GM23338 (cell line): ENCODE data around the gene VPS54. TPM values are rescaled to one million over a fixed set of nuclear protein-coding genes. Genes with fewer than 3 reads are reported as not detected.

Experiments used
- ATAC-seq: fragments of 200-7000 bp; cut with Tn5 transposase; 3 replicates; pipeline ENCODE4 v1.9.1; 2020
- DNase-seq: peaks from one replicate; pipeline ENCODE4 v3.0.0-alpha.2; 2015; ENCODE audit warnings: low spot score
- H2AFZ ChIP-seq: fragments of 200-600 bp; sonication (generic); 2 replicates; pipeline ENCODE4 v1.8.0; 2016; ENCODE audit warnings: antibody characterized with exemption, mild to moderate bottlenecking, moderate library complexity
- H3F3A ChIP-seq: fragments of 200-600 bp; sonication (generic); replicated peaks from 2 replicates; pipeline ENCODE4 v1.8.0; 2017; ENCODE audit warnings: antibody characterized with exemption, mixed run types, low read depth
- H3K27ac ChIP-seq: fragments of 200-600 bp; sonication (generic); 2 replicates; pipeline ENCODE4 v1.6.1; 2016; ENCODE audit warnings: low read depth
- H3K27me3 ChIP-seq: fragments of 200-600 bp; sonication (generic); 2 replicates; pipeline ENCODE4 v1.8.0; 2016; ENCODE audit warnings: mild to moderate bottlenecking, mixed run types, moderate library complexity; ENCODE audit not compliant: insufficient read depth
- H3K36me3 ChIP-seq: fragments of 200-600 bp; sonication (generic); 2 replicates; pipeline ENCODE4 v1.8.0; 2016; ENCODE audit warnings: mild to moderate bottlenecking; ENCODE audit not compliant: insufficient read depth
- H3K4me1 ChIP-seq: fragments of 200-600 bp; sonication (generic); 2 replicates; pipeline ENCODE4 v1.8.0; 2016; ENCODE audit warnings: mild to moderate bottlenecking, moderate library complexity; ENCODE audit not compliant: insufficient read depth
- H3K4me2 ChIP-seq: fragments of 200-600 bp; sonication (generic); 2 replicates; pipeline ENCODE4 v1.7.1; 2017; ENCODE audit warnings: mixed run types
- H3K4me3 ChIP-seq: fragments of 200-600 bp; sonication (generic); 2 replicates; pipeline ENCODE4 v1.6.1; 2016; ENCODE audit warnings: mixed run types
- H3K79me2 ChIP-seq: fragments of 200-600 bp; sonication (generic); replicated peaks from 2 replicates; pipeline ENCODE4 v1.8.0; 2017; ENCODE audit warnings: mild to moderate bottlenecking; ENCODE audit not compliant: insufficient read depth
- H3K9me2 ChIP-seq: fragments of 200-600 bp; sonication (generic); 2 replicates; pipeline ENCODE4 v1.8.0; 2017; ENCODE audit not compliant: insufficient read depth
- H4K20me1 ChIP-seq: fragments of 200-600 bp; sonication (generic); replicated peaks from 2 replicates; pipeline ENCODE4 v1.8.0; 2017; ENCODE audit warnings: mild to moderate bottlenecking; ENCODE audit not compliant: insufficient read depth
- H3K27ac Mint-ChIP-seq: 2 replicates; pipeline ENCODE4 v1.8.0; 2020; ENCODE audit warnings: inconsistent platforms, mild to moderate bottlenecking, moderate library complexity, mixed read lengths
- H3K27me3 Mint-ChIP-seq: 3 replicates; pipeline ENCODE4 v1.8.0; 2022; ENCODE audit warnings: low read depth, mild to moderate bottlenecking, moderate library complexity, mixed read lengths, inconsistent platforms; ENCODE audit not compliant: insufficient read depth, poor library complexity
- H3K36me3 Mint-ChIP-seq: 3 replicates; pipeline ENCODE4 v1.8.0; 2021; ENCODE audit warnings: low read depth, mild to moderate bottlenecking, inconsistent platforms, moderate library complexity, mixed read lengths
- H3K4me1 Mint-ChIP-seq: 3 replicates; pipeline ENCODE4 v1.8.0; 2020; ENCODE audit warnings: mild to moderate bottlenecking, inconsistent platforms, mixed read lengths
- H3K4me3 Mint-ChIP-seq: 3 replicates; pipeline ENCODE4 v1.8.0; 2021; ENCODE audit warnings: moderate library complexity, mild to moderate bottlenecking, inconsistent platforms, mixed read lengths
- H3K9me3 Mint-ChIP-seq: 3 replicates; pipeline ENCODE4 v1.8.0; 2020; ENCODE audit warnings: moderate library complexity, mild to moderate bottlenecking, inconsistent platforms, mixed read lengths
- CTCF ChIP-seq, 2 experiments: fragments of 200-600 bp in 1 of 2; sonication (generic) in 1 of 2; conservative IDR thresholded peaks; 2 replicates each; pipeline versions ENCODE4 v1.5.1 to v1.6.1; 2016 to 2017; ENCODE audit warnings: antibody characterized with exemption in 2 of 2, low read depth in 2 of 2, mild to moderate bottlenecking in 2 of 2, moderate library complexity in 1 of 2
- EZH2 ChIP-seq: fragments of 200-600 bp; sonication (generic); IDR thresholded peaks from one replicate; pipeline ENCODE4 v1.8.0; 2017; ENCODE audit warnings: antibody characterized with exemption, mild to moderate bottlenecking, low read depth; ENCODE audit not compliant: unreplicated experiment
- JUNB ChIP-seq: IDR thresholded peaks from one replicate; pipeline ENCODE4 v1.6.1; 2016; ENCODE audit warnings: antibody characterized with exemption; ENCODE audit not compliant: unreplicated experiment
- STAT1 ChIP-seq: IDR thresholded peaks from one replicate; pipeline ENCODE4 v1.6.1; 2016; ENCODE audit warnings: antibody characterized with exemption; ENCODE audit not compliant: unreplicated experiment
- ZNF331 ChIP-seq: fragments of 250-450 bp; sonication (Bioruptor Pico); IDR thresholded peaks from 2 replicates; pipeline ENCODE4 v1.5.0; 2020; ENCODE audit warnings: low read depth, mild to moderate bottlenecking, moderate library complexity
- ZNF462 ChIP-seq: fragments of 250-450 bp; sonication (Bioruptor Pico); IDR thresholded peaks from 2 replicates; pipeline ENCODE4 v1.5.0; 2020; ENCODE audit warnings: mild to moderate bottlenecking, moderate library complexity
- polyA plus RNA-seq: library from polyadenylated mRNA; unstranded; fragments of >200 nt; fragmentation: Nextera tagmentation; extraction: Ambion mirVana; gene quantifications from 2 replicates; pipeline ENCODE4 v1.2.1, GENCODE V29; 2016
- total RNA-seq: library from RNA; depleted of rRNA; stranded (reverse); fragments of >200 nt; shearing (Covaris generic); gene quantifications from 2 replicates; pipeline ENCODE4 v1.2.3, GENCODE V29; 2014
- TF ChIP-seq, protein P1 (sequence below): IDR thresholded peaks from 2 replicates; pipeline ENCODE4 v1.6.1; 2016; ENCODE audit warnings: antibody characterized with exemption

The VPS54 gene
- total and polyA plus RNA-seq, 2 experiments from 2014 or later: 6.6 to 17.0 TPM

DNA sequence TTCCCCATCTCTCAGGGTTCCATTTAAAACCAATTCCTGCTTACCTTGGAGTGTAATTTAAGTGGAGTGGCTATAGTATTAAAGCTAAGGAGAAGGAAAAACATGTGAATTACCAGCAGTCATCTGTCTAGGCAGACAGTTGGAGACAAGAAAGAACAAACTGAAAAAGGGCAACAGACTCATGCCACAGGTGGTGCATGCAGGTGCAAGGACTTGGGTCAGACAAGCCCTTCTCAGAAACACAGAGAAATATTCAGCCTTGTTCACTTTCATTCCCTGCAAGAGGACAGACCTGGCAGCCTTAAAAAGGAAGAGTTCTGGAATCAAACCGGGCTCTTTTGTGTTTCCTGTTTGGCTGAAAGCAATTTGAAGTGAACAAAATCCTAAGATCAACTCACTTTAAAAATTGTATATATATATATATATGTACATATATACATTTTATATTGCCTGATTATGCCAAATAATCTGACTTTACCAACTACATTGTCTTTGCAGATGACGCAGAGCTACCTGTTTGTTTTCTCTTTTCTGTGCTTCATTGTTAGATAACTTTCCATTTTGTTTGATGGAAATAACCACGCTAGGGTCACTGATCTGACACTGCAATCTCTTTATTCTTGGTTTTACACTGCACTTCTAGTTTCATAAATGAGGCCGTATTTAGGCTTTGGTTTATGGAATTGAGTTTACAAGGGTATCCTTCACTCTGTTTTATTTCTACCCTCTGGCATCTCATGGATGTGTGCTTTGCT lies 35.1 kb upstream of the VPS54 start:
- Histone ChIP-seq H3K4me3 (no peak overlapping the region), H3K4me2 (no peak overlapping the region; the same call in 1 of the 2 replicates), H3K9me2 (no peaks in the 10 kb centered on the region), H4K20me1 (no peaks in the 10 kb centered on the region), H3F3A (0 out of 2 replicates have a peak, but pooled peaks cover 3% of the 10 kb centered on the region), H3K27ac (0 out of 2 replicates have a peak overlapping the region, but pooled peaks have one; percentile 59), H2AFZ (peak overlapping the region; percentile 77), H3K36me3 (no peaks in the 10 kb centered on the region), H3K4me1 (peaks cover 16% of the 10 kb centered on the region), H3K27me3 (no peaks in the 10 kb centered on the region), H3K79me2 (no peaks in the 10 kb centered on the region)
- H3K27me3 Mint-ChIP-seq: peaks cover 4% of the 10 kb centered on the region
- H3K9me3 Mint-ChIP-seq: no peaks in the 10 kb centered on the region
- ATAC-seq (no peak), DNase-seq (no peak)
- H3K4me3 Mint-ChIP-seq: no peak overlapping the region
- TF ChIP-seq STAT1 (no peak), ZNF331 (CRISPR knock-in tag) (no peak), JUNB (no peak), ZNF462 (no peak), EZH2 (no peak), CTCF (conservative IDR thresholded peaks at IDR 0.05; ENCODE audit: low read depth in 2 of 2) (no peak)
- TF ChIP-seq, protein P1, sequence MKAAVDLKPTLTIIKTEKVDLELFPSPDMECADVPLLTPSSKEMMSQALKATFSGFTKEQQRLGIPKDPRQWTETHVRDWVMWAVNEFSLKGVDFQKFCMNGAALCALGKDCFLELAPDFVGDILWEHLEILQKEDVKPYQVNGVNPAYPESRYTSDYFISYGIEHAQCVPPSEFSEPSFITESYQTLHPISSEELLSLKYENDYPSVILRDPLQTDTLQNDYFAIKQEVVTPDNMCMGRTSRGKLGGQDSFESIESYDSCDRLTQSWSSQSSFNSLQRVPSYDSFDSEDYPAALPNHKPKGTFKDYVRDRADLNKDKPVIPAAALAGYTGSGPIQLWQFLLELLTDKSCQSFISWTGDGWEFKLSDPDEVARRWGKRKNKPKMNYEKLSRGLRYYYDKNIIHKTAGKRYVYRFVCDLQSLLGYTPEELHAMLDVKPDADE: no peak
- no peak overlapping the region for H3K27ac Mint-ChIP-seq
- peaks cover 36% of the 10 kb centered on the region for H3K4me1 Mint-ChIP-seq
- H3K36me3 Mint-ChIP-seq: no peaks in the 10 kb centered on the region
